DMS 273 treated with DMSO at 0.1 percent for 48 hours (cell line): ENCODE measurements around the gene PLET1.
A peak's percentile ranks its signal among the peaks of the same experiment; 100 is the strongest.

Source experiments
- DNase-seq: peaks from one replicate; lab custom pipeline; 2025; lab: John Stamatoyannopoulos, UW

The PLET1 gene

DNA sequence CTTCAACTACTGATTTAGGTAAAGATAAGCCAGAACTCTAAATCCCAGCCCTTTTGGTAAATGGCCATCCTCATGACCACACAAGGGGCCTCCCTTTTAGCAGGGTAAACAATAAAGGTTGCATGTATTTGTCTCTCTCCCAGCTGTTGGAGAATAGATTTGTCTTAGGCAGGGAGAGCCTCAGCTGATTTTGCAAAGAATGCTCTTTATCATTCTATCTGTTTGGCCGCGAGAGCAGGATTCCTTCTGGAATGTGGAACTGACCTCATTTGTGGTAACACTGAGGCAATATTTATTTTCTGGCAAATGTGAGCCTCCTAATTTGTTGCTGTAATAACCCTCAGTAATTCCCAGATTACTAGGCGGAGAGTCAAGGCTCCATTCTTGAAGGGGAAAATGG, 19.2 kb downstream of the PLET1 start:
- no peak for DNase-seq

DNA sequence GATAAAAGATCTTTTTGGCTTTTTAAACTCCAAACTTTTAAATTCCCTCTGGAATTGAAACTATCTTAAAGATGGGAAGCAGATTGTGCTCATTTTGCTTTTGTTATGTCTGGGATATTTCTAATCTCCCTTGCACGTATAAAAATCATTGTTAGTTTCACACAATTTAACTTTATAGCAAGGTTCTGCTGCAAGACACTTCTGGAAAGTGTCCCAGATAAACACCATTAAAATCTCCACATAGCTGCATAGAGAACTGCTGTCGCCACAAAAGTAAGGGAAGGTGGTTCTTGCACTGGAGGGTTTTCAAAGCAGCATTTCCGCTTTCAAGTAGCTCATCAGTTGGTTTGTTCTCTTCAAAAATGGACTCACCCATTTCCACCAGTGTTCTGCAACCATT, 22.6 kb downstream of the PLET1 start:
- DNase-seq, result no peak

DNA sequence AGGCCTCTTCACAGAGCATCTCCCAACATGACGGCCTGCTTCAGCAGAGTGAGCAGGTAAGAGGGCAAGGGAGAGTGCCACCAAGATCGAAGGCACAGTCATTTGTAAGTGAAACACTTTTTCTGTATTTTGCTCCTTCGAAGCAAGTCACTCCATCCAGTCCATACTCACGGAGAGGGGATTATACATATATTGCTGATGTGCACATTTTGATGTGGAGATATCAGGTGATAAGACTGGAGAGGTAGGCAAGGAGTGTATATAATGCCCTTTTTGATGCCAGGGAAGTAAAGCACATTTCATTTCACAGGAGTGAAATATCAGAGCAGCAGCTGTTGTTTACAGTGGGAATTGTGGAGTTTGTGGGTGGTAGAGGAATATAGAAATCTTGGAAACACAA, 23.2 kb downstream of the PLET1 start:
- no peak for DNase-seq

DNA sequence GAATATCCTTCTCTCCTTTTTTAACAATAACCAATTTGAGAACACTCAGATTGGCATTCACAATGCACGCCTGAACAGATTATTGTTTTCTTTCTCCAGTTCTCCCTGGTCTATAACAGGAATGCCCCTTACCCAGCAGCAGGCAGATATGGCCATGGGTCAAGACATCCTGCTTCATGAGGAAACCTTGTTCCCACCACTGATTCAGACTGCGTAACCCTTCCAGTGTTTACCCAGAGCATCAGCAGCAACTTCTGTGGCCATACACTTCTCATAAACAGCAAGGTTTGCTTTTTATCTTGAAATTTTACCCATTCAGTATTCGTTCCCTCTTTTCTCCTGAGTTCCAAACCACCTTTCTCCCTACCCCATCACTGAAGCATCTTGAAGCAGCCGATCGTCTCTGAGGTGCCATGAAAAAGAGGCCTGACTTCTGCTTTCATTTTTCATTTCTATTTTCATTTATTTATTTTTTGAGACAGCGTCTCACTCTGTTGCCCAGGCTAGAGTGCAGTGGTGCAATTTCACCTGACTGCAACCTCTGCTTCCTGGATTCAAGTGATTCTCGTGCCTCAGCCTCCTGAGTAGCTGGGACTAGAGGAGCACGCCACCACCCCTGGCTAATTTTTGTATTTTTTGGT, 24.8 kb downstream of the PLET1 start:
- no peak for DNase-seq

DNA sequence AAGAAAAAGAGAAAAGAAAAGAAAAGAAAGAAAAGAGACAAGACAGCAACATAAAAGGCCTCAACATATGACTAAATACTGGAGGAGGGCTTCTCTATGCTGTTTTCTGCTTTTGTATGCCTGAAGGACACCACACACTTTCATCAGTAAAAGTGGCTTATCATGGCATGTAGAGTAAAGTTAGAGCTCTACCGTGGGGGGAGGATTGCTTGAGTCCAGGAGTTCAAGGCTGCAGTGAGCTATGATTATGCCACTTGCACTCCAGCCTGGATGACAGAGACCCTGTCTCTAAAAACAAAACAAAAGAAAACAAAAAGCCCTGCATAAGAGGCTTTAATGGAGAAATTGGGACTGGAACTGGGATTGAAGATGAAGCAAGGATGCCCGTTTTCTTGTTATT, 28.7 kb downstream of the PLET1 start:
- DNase-seq, result no peak

DNA sequence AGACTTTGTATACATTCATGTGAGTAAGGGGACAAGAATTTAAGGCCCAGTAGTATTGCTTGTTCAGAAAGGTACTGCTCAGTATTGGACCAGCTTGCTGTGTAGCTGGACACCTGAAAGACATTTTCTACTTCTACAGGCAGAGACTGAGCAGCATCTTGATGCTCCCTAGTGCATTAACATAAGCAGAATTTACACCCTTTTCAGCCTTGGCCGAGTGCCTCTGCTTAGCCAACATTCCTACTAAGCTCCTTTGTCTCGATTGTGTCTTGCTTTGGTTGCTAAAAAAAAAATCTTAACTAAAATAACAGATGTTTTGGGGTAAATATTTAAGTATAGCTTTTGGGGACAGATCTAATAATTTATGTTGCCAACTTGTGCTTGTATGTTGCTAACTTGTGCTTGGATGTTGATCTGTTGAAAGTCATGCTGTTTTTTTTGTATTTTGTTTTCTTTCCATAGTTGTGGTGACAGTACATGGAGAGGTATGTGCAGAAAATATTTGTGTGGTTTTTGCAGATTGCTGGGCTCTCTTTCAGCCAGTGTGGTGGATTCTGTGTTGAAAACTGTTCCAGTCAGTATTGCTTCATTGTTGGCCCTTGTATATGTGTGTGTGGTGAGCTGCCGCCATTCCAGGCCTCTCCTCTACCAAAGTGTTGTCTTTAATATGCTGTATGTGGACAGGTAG, 30.8 kb downstream of the PLET1 start:
- no peak for DNase-seq

DNA sequence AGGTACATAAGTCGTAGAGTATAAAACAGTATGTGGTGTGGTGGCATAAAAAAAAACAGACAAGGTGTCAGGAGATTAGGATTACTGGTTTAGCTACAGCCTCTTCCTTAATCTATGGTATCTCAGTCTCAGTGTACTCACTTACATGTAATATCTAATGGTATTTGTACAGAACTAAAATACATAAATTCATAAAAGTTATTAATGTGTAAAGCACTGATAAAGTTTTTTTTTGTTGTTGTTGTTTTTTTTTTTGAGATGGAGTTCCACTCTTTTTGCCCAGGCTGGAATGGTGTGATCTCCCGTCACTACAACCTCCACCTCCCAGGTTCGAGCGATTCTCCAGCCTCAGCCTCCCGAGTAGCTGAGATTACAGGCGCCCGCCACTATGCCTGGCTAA, 31.5 kb downstream of the PLET1 start:
- no peak for DNase-seq

DNA sequence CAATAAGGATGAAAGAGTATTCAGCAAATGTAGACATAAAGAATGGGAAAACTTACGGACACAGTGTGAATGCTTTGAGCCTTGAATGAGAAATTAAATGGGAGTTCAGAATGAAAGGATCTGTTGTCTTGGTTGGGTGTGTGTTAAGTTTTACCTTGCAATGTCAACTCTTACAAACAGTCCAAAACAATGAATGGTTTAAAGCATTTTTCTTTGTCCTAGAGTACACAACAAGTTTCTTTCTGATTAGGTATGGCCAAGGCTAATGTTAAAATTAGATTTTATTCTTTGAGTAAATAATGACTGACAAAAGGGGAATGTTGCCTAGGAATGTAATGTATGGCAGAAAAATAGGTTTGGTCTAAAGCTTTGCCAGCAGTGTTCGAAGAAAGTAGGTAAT, 32.0 kb downstream of the PLET1 start:
- no peak for DNase-seq

DNA sequence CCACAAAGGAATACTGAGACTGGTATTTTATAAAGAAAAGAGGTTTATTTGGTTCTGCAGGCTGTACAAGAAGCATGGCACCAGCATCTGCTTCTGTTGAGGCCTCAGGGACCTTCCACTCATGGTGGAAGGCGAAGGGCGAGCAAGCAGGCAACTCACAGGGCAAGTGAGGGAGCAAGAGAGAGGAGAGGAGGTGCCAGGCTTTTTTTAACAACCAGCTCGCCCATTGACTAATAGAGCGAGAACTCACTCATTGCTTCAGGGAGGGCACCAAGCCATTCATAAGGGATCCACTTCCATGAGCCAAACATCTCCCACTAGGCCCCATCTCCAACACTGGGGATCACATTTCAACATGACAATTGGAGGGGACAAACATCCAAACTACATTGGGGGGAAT, 33.2 kb downstream of the PLET1 start:
- no peak for DNase-seq

DNA sequence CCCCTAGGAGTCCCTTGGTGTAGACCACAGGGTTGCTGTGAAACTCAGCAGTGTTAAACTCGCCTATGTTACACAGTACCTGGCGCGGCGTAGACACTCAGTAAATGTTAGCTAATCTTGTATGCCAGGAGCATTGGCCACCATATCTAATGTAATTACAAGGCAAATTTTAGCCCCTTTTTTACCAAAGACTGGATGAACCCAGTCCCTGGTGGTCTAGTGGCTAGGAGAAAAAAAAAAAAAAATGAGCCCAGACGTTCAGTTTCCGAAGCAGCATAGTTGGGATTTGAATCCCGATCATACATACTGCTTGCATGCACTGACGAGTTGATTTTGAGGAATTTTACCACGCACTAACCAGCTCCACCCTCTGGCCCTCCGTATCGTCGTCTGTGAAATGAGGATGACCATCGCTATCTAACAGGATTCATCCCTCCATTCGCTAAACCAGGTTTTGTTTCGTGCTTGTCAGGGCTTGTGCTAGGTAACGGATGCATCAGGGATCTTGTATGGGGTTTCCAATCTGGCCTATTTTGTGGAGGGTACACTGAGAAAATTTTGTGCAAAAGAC, 33.7 kb downstream of the PLET1 start:
- DNase-seq, result no peak

DNA sequence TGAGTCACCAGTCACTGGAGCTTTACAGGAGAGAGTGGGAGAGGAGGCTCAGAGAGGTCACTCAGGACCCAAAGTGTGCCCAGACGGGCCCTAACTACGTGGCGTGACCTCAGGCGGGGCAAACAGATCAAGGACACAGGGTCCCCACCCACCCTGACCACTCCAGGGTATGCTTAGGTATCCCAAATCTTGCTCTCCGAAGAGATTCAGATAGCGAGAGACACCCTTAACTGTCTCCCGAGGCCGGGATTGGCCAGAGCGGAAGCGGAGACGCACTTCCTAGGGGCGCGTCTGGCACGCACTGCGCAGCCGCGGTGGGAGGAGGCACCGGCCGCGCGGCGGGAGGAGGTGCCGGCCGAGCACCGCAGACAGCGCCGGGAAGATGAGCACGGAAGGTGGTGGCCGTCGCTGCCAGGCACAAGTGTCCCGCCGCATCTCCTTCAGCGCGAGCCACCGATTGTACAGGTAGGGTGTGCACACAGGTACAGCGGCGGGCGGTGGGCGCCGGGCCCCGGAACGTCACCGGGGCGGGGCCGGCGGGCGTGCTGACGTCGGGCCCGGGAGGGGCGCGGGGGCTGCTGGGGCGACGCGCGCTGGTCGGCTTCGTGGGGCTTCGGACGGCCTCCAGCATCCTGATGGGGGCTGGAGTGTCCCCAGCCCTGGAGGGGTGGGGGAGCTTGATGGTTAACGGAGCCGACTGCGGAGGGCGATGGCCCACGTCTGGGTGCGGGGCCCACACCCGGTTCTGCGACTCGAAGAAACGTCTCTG, 34.4 kb downstream of the PLET1 start, which contains the start of gene PTS:
PTS (plus strand) TSS at position 367 of the 769 bp plus-strand sequence; CDS start at position 383, 16 bp downstream.
- DNase-seq, result peak; percentile 29

DNA sequence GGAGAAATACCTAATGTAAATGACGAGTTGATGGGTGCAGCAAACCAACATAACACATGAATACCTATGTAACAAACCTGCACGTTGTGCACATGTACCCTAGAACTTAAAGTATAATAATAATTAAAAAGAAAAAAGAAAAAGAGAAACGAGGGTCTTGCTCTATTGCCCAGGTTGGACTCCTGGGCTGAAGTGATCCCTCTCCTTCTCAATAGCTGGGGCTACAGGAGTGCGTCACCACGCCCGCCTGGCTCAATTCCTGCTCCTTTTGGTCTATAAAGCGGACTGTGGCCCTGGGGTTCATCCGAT, 35.0 kb downstream of the PLET1 start:
- DNase-seq, result no peak

DNA sequence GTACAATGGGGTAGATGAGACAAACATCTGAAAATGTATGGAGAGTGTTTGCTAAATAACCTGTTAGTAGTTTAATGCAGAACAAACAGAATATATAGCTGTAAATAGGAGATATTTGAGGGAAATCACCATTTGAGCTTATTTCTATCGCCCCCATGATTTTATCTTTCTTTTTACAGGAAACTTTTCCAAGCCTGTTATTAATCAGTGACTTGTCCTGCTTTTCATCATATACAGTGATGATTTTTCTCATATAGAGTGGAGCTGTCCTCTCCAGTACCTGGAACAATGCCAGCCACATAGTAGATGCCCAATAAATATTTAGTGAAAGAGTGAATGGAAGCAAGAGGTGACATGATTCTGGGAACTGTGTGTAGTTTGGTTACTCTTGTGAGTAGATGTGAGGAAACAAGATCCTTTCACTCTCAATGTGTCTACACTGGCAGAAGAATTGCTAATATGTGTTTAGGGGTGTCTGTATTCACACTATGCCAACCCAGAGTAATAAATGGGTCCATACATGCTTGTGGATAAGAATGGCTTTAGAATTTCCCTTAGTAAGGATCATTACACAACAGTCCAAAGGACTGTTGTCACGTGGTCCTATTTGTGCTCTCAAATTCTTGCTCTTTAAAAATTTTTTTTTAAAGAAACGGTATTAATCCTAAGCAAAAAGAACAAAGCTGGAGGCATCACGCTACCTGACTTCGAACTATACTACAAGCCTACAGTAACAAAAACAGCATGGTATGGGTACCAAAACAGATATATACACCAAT, 36.7 kb downstream of the PLET1 start:
- DNase-seq, result no peak

DNA sequence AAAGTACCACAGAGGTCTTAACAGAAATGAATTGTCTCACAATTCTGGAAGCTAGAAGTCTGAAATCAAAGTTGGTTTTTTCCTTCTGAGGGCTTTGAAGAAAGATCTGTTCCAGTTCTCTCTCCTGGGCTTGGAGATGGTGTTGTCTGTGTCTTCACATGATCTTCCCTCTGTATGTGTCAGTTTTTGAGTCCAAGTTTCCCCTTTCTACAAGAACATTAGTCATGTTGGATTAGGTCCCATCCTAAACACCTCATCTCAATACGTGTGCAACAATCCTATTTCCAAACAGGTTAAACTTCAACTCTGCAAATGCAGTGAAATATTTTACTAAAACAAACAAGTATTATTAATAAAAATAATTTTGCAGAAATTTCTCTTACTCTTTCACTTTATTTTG, 37.5 kb downstream of the PLET1 start:
- no peak for DNase-seq

DNA sequence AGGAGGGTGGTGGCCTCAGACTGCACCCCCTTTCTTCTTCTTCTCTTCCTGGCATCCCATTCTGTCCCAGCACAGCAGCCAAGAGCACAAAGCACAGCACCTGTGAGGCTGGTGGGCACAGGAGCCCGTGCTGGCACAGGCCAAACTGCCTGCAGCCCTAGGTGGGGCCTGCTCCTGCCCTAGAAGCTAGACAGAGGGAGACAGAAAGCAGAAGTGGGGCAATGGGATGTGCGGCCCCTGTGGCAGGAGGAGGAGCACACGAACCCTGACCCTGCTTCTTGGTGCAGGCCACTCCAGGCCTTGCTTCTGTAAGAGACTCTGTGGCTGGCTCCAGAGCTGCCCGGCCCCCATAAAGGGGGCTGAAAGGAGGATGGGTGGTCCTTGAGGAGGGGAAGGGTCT, 38.4 kb downstream of the PLET1 start:
- DNase-seq, result no peak

DNA sequence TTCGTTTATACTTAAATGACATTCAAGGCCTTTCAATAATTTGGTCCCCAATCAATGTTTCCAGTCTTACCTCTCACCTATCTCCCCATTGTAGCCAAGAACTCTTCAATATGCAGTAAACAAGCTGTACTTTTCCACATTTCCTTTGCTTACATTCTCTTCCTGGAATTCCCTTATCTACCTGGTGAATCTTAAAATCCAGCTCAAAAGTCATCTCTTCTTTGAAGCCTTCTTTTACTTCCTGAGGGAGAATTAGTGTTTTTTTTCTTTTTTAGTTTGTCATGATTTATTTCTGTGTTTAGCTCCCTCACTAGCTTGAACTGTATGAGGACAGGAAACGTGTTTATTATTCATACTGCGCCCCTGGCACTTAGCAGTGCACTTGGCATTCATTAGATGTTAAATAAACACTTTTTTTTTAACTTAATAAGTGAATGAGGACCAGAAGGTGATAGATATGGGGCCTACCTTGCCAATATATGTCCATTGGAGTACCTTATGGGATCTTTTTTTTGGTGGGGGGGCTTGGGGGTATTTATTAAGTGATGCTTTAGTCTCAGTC, 39.3 kb downstream of the PLET1 start:
- DNase-seq, result no peak

DNA sequence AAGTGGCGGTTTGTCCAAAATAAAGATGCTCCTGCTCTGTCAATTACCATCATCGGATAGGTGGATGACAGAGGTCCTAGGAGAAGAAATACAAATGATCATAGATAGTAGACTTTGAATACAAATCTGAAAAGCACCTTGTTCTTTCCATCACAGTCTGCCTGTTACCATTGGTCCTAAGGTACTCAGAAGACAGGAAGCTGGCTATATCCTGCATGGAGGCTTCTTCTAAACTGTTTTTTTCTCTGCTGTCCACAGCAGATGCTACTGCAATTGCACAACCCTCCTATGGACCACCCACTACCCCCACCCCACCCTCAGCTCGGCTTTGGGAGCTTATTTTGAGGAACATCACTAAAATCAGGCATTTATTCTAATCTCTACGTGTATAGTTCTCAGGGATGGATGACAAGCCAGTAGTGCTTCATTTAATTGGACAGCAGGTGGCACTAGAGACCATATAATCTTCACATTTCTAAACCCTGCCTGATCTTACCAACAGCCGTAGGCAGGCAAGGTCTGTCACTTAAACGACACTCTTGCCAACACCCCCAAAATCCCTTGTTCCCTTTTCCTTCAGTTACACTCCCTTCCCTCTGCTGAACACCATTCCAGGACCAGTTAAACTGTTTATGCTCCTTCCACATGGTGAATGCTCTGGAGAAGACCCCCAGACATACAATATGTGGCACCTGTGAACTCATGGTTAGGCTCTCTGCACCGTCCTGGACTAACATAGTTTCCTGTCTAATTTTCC, 41.0 kb downstream of the PLET1 start:
- DNase-seq, result no peak

DNA sequence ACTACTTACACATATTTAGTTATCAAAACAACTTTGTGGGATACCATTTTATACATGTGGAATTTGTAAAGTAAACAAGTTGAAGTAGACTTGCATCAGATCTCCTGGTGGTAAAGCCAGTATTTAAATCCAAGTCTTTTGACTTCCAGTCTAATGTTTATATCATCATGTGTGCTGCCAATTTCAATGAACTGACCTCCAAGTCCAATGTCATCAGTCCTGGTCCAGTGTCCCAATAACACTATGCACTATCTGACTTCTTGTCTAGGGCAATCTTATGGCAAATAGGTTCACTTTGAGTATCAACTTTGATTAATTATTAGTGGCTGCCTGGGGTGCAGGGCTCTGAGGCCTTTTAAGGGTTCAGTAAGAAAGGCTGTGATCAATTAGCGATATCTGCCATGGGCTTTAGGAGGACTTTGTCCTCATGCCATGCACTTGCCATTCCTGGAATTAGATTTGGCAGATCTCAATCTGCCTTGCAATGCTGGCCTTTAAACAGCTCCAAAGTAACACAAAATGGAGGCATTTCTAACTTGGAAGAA, 44.0 kb downstream of the PLET1 start:
- no peak for DNase-seq

DNA sequence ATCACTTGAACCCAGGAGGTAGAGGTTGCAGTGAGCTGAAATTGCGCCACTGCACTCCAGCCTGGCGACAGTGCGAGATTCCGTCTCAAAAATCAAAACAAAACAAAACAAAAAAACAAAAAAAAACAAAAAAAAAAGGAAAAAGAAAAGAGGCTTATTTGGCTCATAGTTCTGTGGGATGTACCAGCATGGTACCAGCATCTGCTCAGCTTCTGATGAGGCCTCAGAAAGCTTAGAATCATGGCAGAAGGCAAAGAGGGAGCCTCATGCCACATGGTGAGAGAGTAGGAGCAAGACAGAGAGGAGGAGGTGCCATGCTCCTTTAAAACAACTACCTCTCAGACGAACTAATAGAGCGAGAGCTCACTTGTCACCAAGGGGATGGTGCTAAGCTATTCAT, 45.0 kb downstream of the PLET1 start:
- DNase-seq, result no peak

DNA sequence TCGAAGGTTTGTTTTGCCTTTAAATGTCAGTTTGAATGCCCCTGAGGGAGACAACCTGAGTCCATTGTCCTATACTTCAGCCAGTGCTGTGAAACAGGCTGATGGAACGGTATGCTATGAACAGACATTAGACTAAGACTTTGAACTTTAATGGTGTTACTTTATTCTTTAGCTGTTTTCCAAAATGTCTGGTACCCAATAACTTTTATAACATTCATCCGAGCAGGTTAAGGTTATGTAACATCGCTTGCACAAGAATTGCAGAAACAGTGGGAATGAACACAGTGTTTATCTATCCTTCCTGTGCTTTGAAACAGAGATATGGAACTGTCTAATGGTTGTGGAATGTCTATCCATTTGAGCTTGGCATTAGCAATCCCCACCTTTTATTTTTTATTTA, 46.9 kb downstream of the PLET1 start:
- no peak for DNase-seq

DNA sequence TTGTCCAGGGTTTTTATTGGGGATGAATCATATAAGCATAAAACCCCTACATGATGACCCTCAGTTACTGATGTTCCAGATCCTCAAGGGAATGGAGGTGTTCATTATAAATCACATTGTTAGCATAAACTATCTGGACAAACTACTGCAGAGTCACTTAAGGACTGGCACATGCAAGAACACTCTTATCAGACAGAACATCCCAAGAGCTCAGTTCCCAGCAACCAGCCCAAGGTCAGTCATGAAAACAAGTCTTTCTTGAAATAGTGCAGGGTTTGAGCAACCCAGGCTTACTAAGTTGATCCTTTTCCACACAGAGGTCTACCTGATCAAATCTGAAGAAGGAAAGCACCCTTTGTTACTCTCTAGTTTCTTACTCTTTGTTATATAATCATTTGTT, 48.0 kb downstream of the PLET1 start:
- DNase-seq, result no peak
